Esophagus squamous epithelium (tissue), 5 donors: ENCODE results near the gene PRPF38A. TPM values are rescaled to one million over a fixed set of nuclear protein-coding genes. Genes with fewer than 3 reads are reported as not detected.

Experiments used
- DNase-seq: peaks from one replicate; lab custom pipeline; 2025; lab: John Stamatoyannopoulos, UW
- H3K27ac ChIP-seq, 4 donors: fragments of 200-600 bp; sonication (generic); one replicate each; pipeline ENCODE4 v1.5.1; 2016 to 2019; ENCODE audit warnings: mild to moderate bottlenecking in 1 of 4
- H3K27me3 ChIP-seq, 4 donors: fragments of 200-600 bp; sonication (generic); 1 replicate in 3 of 4; 2 replicates in 1 of 4; pipeline versions ENCODE4 v1.5.1 to v1.6.0; 2017 to 2021; ENCODE audit warnings: antibody characterized with exemption in 1 of 4
- H3K36me3 ChIP-seq, 3 donors: fragments of 200-600 bp; sonication (generic); one replicate each; pipeline ENCODE4 v1.5.1; 2016 to 2019
- H3K4me1 ChIP-seq, 3 donors: fragments of 200-600 bp; sonication (generic); one replicate each; pipeline ENCODE4 v1.5.1; 2017 to 2019
- H3K4me3 ChIP-seq, 4 donors: fragments of 200-600 bp; sonication (generic); 1 replicate in 3 of 4; 2 replicates in 1 of 4; pipeline ENCODE4 v1.5.1; 2016 to 2019; ENCODE audit warnings: mild to moderate bottlenecking in 2 of 4, moderate library complexity in 1 of 4
- H3K9me3 ChIP-seq, 3 donors: fragments of 200-600 bp; sonication (generic); one replicate each; pipeline ENCODE4 v1.5.1; 2016 to 2019
- CTCF ChIP-seq, 6 experiments: fragments of 450-650 bp in 4 of 6; fragments of 200-600 bp in 2 of 6; sonication (generic) in 2 of 6; IDR thresholded peaks; one replicate each; pipeline ENCODE4 v1.5.1; 2016 to 2019; ENCODE audit warnings: antibody characterized with exemption in 6 of 6, mild to moderate bottlenecking in 4 of 6, moderate library complexity in 4 of 6
- POLR2A ChIP-seq, 4 donors: fragments of 450-650 bp; IDR thresholded peaks; one replicate each; pipeline ENCODE4 v1.6.1; 2017; ENCODE audit warnings: antibody characterized with exemption in 4 of 4, mild to moderate bottlenecking in 4 of 4, moderate library complexity in 3 of 4
- WGBS, 2 donors: methylation state at CpG; one replicate each; pipeline ENCODE4 v1.1.5; 2018; 5-methylcytosine and 5-hydroxymethylcytosine counted together
- intact Hi-C: fragments of 100-400 bp; cut with DNase I; formaldehyde crosslinking; loops from one replicate; pipeline ENCODE4 v1.15.0; 2022
- total RNA-seq, 4 donors: library from RNA; depleted of rRNA; stranded (reverse); fragments of >200 nt; gene quantifications; one replicate each; pipeline ENCODE4 v1.1.0, GENCODE V29; 2016
- donor health status: DM: yes; HTN: yes; CAD: no.

Gene PRPF38A
- total RNA-seq, 4 donors from 2014 or later, result 9.6 to 18.1 (median 14.6) TPM

GRCh38 chr1:52402860-52403240 is 1.6 kb upstream of the PRPF38A start:
- no peak for DNase-seq
- whole genome bisulfite sequencing, 2 donors, result 44 to 45% methylated on average over 3 of the region's 3 CpGs
- intact Hi-C loops, result no loop called here

GRCh38 chr1:52403566-52404115 is 761 bp upstream of the PRPF38A start:
- Histone ChIP-seq H3K27me3 (no peaks in the 10 kb centered on the region), H3K4me3 (peak overlapping the region; percentile 68 to 95 (median 82)), H3K36me3 (peaks cover 0 to 29% (median 7%) of the 10 kb centered on the region in 3 donors), H3K9me3 (no peaks in the 10 kb centered on the region), H3K27ac (peak overlapping the region; percentile 89 to 98 (median 94)), H3K4me1 (peaks cover 10 to 36% (median 16%) of the 10 kb centered on the region in 3 donors)
- no peak for DNase-seq
- intact Hi-C loops, result no loop called here
- no peak for TF ChIP-seq CTCF (IDR thresholded peaks at IDR 0.05)
- no peak for TF ChIP-seq POLR2A (IDR thresholded peaks at IDR 0.05)
- WGBS, 2 donors, result 0% methylated on average over 10 to 16 of the region's 16 CpGs

More at GRCh38 chr1:52402860-52403240, 1.6 kb upstream of the PRPF38A start:
- no peak overlapping the region for H3K27ac ChIP-seq
- H3K4me1 ChIP-seq, result peaks cover 10 to 36% (median 16%) of the 10 kb centered on the region in 3 donors
- H3K36me3 ChIP-seq, result peaks cover 0 to 22% (median 0%) of the 10 kb centered on the region in 3 donors
- TF ChIP-seq POLR2A (IDR thresholded peaks at IDR 0.05) (no peak), CTCF (IDR thresholded peaks at IDR 0.05) (no peak)
- H3K9me3 ChIP-seq, result no peaks in the 10 kb centered on the region
- H3K4me3 ChIP-seq, result peak overlapping the region in 1 of 4 donors; percentile 94
- H3K27me3 ChIP-seq, result no peaks in the 10 kb centered on the region

GRCh38 chr1:52404975-52405338 is 555 bp downstream of the PRPF38A start:
- intact Hi-C loops, result no loop called here
- H3K4me3 ChIP-seq, result peak overlapping the region; percentile 68 to 95 (median 82)
- 2% methylated on average over 8 of the region's 8 CpGs for WGBS, 2 donors
- H3K27ac ChIP-seq, result peak overlapping the region; percentile 89 to 98 (median 94)
- DNase-seq, result no peak
- TF ChIP-seq POLR2A (IDR thresholded peaks at IDR 0.05) (no peak), CTCF (IDR thresholded peaks at IDR 0.05) (no peak)
- no peaks in the 10 kb centered on the region for H3K9me3 ChIP-seq
- H3K27me3 ChIP-seq, result no peaks in the 10 kb centered on the region
- H3K36me3 ChIP-seq, result peaks cover 0 to 43% (median 20%) of the 10 kb centered on the region in 3 donors
- peaks cover 10 to 36% (median 16%) of the 10 kb centered on the region in 3 donors for H3K4me1 ChIP-seq

DNA sequence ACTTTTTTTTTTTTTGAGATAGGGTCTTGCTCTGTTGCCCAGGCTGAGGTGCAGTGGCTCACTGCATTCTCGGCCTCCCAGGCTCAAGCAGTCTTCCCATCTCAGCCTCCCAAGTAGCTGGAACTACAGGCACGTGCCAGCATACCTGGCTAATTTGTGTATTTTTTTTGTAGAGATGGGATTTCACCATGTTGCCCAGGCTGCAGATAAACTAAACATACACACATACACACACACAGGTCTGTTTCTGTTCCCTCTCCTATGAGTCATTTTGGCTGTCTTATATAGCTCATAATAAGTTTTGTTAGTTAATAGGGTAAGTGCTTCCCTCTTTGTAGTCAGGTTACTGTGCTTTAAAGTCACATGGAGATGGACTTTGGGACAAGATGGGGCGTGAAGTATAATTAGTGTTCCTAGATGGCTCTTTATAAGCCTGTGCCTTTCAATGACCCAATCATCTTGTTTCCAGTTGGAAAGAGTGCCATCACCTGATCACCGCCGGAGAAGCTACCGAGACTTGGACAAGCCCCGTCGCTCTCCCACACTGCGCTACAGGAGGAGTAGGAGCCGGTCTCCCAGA is 9.1 kb downstream of the PRPF38A start:
- no peak for TF ChIP-seq POLR2A (IDR thresholded peaks at IDR 0.05)
- no peak for TF ChIP-seq CTCF (IDR thresholded peaks at IDR 0.05)
- Histone ChIP-seq H3K27ac (no peak overlapping the region), H3K27me3 (no peaks in the 10 kb centered on the region), H3K9me3 (no peaks in the 10 kb centered on the region), H3K4me1 (no peaks in the 10 kb centered on the region), H3K4me3 (no peak overlapping the region), H3K36me3 (peaks cover 11 to 100% (median 70%) of the 10 kb centered on the region in 3 donors)
- no peak for DNase-seq
- intact Hi-C loops, result no loop called here
- 91 to 92% methylated on average over 8 to 10 of the region's 10 CpGs for WGBS, 2 donors

DNA sequence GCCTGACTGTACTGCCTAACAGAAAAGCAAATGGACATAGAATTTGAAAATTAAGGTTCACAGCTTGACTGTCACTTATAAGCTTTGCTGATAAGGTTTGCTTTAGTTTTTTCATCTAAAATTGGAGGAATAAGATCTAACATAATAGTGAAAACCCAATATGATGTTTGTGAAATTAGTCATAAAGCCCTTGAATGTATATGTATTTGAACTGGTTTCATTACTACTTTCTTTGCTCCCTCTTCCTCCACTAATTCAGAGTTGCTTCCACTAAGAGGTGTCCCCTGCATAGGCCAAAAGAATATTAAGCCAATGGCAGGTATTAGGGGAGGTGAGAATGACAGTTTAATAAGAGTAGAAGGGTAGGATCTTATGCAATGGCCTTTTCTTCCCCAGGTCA is 10.5 kb downstream of the PRPF38A start:
- no peak overlapping the region for H3K27ac ChIP-seq
- no peak for DNase-seq
- H3K4me1 ChIP-seq, result no peaks in the 10 kb centered on the region
- H3K27me3 ChIP-seq, result no peaks in the 10 kb centered on the region
- H3K4me3 ChIP-seq, result no peak overlapping the region
- no peak for TF ChIP-seq CTCF (IDR thresholded peaks at IDR 0.05)
- TF ChIP-seq POLR2A (IDR thresholded peaks at IDR 0.05), result no peak
- H3K9me3 ChIP-seq, result no peaks in the 10 kb centered on the region
- H3K36me3 ChIP-seq, result peaks cover 11 to 100% (median 62%) of the 10 kb centered on the region in 3 donors
- intact Hi-C loops, result no loop called here
